NCI-H82 treated with DMSO at 0.1 percent for 48 hours (cell line): Measurements from ENCODE around the gene HINFP.
"Not testable (repeated sequence)": the region's sequence is repeated elsewhere in the genome, so short reads cannot be mapped to it uniquely, and the experiment has no call there.

Experiments used
- DNase-seq: peaks from one replicate; lab custom pipeline; 2025; ENCODE audit not compliant: unreplicated experiment; lab: John Stamatoyannopoulos, UW

Gene HINFP

GRCh38 chr11:119116601-119117000 lies 4.8 kb upstream of the HINFP start:
- DNase-seq, result no peak

- no peak for DNase-seq
Measured at GRCh38 chr11:119117004-119117706, 4.2 kb upstream of the HINFP start.

DNA sequence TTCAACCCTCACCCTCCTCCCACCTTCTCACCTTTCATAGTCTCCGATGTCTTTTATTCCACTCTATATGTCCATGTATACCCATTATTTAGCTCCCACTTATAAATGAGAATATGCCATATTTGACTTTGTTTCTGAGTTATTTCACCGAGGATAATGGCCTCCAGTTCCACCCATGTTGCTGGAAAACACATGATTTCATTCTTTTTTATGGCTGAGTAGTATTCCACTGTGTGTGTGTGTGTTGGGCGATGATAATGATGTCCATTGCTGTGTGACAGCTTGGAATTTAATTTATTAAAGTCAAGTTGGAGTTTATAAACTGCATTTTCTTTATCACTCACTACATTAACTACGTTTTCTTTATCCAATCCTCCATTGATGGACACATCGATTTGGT lies 3.2 kb upstream of the HINFP start:
- no peak for DNase-seq

DNA sequence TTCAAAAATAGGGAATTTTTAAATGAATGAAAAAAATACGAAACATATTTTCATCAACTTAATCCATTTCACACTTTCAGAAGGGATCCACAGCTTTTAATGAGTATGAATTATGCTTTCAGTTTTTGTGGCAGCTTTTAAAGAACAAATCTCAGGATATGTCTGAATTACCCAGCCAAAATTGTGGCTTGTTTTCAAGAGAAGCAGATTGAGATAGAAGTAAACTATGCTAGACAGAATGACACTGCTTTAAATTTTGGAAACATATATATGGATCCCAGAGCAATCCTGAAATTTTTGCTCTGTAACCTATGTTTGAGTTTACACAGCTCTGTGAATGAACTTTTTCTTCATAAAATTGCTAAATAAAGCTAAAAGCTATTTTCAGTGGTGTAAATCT lies 2.4 kb upstream of the HINFP start:
- no peak for DNase-seq

GRCh38 chr11:119120639-119121007 lies 757 bp upstream of the HINFP start:
- no peak for DNase-seq

DNA sequence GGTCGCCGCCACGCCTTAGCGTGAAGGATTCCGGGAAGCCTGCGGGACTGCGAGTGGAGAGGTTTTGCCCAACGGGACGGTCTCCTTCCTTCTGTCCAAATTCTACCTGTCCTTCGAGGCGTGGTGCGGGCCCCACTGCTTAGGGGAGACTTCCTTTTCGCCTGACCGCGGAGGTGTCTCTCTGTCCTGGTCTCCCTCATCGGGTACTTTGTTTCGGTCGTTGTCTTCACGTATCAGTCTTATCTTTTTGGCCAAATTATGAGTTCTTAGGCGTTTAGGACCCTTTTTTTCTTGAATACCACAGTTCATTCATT lies 388 bp downstream of the HINFP start:
- DNase-seq, result no peak

- DNase-seq, result no peak
Measured at GRCh38 chr11:119125821-119126220, 4.4 kb downstream of the HINFP start.

DNA sequence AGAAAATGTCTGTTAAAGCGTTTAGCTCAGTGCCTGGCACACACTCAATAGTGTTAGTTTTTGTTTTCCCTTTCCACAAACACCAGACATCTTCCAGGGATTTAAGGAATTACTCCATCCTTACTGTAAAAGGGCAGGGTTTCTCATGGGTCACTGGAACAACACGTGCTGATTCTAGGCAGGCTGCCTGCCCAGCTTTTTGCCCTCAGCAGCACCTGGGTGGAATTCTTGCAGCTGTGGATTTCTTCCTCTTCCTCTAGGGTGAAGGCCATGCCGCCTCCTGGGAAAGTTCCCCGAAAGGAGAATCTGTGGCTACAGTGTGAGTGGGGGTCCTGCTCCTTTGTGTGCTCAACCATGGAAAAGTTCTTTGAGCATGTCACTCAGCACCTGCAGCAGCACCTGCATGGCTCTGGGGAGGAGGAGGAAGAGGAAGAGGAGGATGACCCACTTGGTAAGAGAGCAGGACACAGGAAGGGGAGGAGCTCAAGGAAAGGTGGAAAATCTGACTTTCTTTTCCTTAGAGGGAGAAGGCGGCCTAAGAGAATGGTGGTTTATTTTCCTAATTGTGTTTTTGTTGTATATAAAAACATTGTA lies 5.4 kb downstream of the HINFP start:
- no peak for DNase-seq

DNA sequence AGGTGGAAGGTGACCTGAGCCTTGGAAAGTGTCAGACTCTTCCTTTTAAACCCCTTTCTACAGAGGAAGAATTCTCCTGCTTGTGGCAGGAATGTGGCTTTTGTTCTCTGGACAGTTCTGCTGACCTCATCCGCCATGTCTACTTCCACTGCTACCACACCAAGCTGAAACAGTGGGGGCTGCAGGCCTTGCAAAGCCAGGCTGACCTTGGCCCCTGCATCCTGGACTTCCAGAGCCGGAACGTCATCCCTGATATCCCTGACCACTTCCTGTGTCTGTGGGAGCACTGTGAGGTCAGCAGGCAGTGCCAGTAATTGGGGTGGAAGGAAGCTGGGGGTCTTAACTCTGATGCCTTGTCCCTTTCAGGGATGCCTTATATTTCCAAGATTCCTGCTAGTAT lies 9.3 kb downstream of the HINFP start:
- no peak for DNase-seq

DNA sequence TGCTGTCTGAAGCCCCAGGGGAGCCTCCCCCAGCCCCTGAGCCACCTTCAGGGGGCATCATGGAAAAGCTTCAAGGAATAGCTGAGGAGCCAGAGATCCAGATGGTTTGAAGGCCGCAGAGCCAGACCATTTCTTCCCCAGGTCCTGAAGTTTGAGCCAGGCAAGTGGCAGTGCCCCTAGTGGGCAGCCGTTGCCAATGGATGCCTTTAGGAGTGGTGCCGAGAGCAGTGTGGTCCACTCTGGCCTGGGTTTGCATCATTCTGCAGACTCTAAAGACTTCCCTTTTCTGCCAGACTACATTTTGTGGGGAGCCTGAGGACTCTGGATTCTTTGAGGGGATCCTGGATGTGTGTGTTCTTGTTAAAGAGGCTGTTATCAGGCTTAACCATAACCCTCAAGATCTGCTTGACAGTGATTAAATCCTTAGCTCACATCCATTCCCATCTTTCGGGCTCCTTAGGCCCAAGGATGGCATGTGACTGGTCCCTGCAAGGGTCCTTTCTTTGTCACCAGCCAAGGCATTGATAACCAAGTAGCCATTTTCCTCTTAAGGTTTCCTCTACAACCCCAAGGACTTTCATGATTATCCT lies 13.1 kb downstream of the HINFP start:
- no peak for DNase-seq

- DNase-seq, result not testable (repeated sequence)
Measured at GRCh38 chr11:119139276-119139675, 17.9 kb downstream of the HINFP start.

DNA sequence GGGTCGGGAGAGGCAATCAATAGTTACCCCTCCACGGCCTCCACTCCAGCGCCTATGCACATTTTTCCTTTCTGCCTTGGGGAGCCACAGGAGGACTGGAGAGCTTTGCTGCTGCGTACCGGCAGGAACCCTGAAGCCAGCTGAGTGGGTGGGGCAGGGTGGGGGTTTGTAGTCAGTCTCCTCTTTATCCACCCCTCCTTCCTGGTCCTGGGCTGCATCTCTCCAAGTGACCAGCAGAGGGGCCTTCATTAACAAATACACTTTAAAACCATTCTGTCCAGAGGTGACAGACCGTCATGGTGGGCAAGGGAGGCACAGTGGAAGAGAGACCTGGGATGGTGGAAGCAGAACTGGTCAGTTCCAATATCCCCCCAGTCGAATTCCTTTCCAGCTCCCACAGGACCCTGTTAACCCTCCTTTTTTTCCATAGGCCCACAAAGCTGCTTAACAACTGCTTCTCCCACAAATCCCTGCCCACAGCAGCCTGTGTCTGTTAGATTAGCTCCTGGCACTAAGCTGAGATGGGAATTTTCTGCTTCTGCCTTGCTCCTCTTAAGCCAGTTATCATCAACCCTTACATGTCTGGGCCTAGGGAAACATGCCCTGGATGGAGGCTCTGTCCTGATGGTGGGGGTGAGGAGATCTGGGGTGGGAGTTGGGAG lies 23.6 kb downstream of the HINFP start:
- DNase-seq, result peak; percentile 91

- no peak for DNase-seq
Measured at GRCh38 chr11:119145551-119145950, 24.2 kb downstream of the HINFP start.

- peak; percentile 82 for DNase-seq
Measured at GRCh38 chr11:119147604-119148333, 26.4 kb downstream of the HINFP start.

GRCh38 chr11:119148720-119149017 lies 27.3 kb downstream of the HINFP start:
- DNase-seq, result no peak

GRCh38 chr11:119149018-119149785 lies 27.8 kb downstream of the HINFP start, which contains the start of gene ABCG4:
Gene ABCG4, plus strand, starts transcription at chr11:119149052. Its CDS starts 914 bp downstream, at chr11:119149966.
- peak; percentile 63 for DNase-seq

- DNase-seq, result no peak
Measured at GRCh38 chr11:119149786-119150275, 28.5 kb downstream of the HINFP start.

- no peak for DNase-seq
Measured at GRCh38 chr11:119152043-119152442, 30.7 kb downstream of the HINFP start.

DNA sequence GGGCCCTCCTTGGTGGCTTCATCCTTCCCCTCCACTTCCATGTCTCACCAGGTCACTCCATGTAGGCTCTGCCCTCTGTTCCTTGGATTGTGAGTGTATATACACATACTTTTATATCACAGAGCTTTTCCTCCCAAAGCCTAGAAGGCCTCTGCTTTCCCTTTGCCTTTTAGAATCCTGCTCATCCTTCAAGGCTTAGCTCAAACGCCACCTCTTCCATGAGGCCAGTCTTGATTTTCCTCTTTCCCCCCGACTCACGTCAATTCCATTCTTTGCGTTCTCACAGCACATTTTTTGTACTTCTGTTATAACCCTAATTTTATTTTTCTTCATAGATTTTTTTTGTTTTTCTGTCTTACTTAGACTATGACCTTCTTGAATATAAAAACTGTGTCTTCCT lies 31.2 kb downstream of the HINFP start:
- no peak for DNase-seq

GRCh38 chr11:119153049-119153818 lies 31.9 kb downstream of the HINFP start:
- DNase-seq, result no peak
